ENCODE data around the gene SS18.

SS18 gene

DNA sequence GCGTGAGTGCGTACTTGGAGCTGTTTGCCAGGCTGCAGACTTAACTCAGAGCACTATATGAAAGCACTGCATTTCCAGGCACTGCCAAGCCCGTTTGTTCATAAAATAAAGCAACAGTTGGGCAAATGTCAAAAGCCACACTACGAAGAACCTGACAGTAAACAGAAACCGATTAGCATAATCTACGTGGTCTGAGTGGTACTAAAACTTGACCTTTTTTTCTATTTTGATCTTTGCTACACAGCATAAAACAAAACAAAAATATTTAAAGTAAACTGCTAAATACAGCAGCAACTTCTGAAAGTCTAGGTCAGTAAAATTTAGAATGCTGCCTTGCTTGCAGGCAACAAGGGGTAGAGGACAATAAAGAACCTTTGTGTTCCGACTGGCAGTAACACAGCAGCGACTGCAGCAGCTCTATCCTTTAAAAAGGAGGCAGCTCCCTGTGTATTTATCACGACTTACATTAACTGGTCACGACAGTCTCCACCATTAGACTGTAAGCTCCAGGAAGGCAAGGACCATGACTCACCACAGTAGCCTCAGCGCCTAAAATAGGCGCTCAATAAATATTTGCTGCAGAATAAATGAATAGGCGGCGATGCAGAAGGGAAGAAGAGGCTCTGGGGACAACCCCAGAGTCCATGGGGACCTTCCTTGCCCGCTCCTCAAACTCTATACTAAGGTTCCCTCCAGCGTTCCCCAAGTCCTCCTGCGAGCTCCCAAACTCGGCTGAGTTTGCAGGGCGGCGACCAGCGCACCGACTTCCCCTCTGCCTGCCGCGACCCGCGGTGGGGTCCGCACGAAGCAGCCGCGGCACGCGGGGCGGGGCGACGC lies 902 bp downstream of the SS18 start:
- DNase-seq (ENCODE audit: low read depth): peak; percentile 16
- TF ChIP-seq, protein P1, sequence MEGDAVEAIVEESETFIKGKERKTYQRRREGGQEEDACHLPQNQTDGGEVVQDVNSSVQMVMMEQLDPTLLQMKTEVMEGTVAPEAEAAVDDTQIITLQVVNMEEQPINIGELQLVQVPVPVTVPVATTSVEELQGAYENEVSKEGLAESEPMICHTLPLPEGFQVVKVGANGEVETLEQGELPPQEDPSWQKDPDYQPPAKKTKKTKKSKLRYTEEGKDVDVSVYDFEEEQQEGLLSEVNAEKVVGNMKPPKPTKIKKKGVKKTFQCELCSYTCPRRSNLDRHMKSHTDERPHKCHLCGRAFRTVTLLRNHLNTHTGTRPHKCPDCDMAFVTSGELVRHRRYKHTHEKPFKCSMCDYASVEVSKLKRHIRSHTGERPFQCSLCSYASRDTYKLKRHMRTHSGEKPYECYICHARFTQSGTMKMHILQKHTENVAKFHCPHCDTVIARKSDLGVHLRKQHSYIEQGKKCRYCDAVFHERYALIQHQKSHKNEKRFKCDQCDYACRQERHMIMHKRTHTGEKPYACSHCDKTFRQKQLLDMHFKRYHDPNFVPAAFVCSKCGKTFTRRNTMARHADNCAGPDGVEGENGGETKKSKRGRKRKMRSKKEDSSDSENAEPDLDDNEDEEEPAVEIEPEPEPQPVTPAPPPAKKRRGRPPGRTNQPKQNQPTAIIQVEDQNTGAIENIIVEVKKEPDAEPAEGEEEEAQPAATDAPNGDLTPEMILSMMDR (IDR thresholded peaks at IDR 0.05; ENCODE audit: low read depth, low read length, missing control alignments): no peak
- peak overlapping the region; percentile 98 for H3K4me3 ChIP-seq (ENCODE audit: low read depth, low read length)

DNA sequence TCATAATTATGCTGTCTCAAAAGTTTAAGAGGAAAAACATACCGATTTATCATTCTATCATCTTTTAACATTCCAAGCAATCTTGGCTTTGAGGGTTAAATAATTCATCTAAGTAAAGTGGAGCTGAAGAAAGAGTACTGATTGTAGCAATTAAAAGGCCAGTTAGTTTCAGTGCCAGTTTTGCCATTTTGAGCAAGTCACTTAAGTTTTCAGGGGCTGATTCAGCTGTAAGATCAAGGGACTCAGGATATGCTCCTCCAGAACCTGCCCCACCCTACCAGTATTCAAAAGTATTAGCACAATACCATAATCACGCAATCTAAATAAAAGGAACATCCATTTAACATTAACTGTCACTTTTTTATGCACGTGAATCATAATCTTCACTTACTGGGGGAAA lies 1.9 kb downstream of the SS18 start:
- TF ChIP-seq, protein P1 (IDR thresholded peaks at IDR 0.05; ENCODE audit: low read depth, low read length, missing control alignments): no peak
- no peak for DNase-seq (ENCODE audit: low read depth)
- peak overlapping the region; percentile 98 for H3K4me3 ChIP-seq (ENCODE audit: low read depth, low read length)

DNA sequence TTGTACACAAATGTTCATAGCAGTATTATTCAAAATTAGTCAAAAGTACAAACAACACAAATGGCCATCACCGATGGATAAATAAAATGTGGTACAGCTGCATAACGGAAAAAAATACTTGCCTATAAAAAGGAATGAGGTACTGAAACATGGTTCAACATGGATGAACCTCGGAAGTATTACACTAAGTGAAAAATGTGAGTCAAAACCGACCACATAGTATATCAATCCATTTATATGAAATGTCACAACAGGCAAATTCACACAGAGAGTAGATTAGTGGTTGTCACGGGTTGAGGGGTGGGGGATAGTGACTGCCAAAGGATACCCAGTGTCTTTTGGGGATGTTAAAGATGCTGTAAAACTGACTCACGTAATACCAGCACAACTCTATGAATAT lies 3.5 kb downstream of the SS18 start:
- no peak overlapping the region; the same call in 1 of the 2 replicates for H3K4me3 ChIP-seq (ENCODE audit: low read depth, low read length)
- TF ChIP-seq, protein P1 (IDR thresholded peaks at IDR 0.05; ENCODE audit: low read depth, low read length, missing control alignments): no peak
- DNase-seq (ENCODE audit: low read depth): no peak

DNA sequence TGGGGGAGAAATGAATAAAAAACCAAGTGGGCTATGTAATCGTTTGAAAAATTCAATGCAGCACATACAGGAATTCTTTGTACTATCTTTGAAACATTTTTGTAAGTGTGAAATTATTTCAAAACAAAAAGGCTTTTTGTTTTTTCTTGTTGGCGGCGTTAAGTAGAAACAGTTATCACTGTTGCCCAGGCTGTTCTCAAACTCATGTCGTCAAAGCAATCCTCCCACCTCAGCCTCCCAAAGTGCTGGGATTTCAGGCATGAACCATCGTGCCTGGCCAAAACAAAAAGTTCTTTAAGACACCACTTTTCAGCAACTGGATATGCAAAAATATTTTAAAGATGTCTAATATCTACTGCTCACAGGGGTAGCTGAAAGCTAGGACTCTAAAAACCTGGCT lies 5.4 kb downstream of the SS18 start:
- TF ChIP-seq, protein P1 (IDR thresholded peaks at IDR 0.05; ENCODE audit: low read depth, low read length, missing control alignments): no peak
- no peak for DNase-seq (ENCODE audit: low read depth)
- no peak overlapping the region for H3K4me3 ChIP-seq (ENCODE audit: low read depth, low read length)

DNA sequence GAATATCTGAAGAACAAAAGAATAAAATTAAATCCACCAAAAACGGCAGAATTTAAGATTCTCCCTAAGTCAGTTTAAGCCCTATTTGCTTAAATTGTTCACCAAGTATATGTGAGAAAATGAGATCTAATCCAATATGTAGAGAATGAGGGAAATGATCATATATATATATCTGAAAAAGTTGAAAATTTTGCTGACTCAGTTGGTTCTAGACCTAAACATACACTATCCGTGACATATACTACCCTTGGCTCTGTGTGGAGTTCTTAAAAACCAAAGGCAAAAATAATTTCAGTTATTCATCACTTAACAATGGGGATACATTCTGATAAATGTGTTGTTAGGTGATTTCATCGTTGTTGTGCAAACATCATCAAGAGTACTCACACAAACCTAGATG lies 7.3 kb downstream of the SS18 start:
- TF ChIP-seq, protein P1 (IDR thresholded peaks at IDR 0.05; ENCODE audit: low read depth, low read length, missing control alignments): no peak
- DNase-seq (ENCODE audit: low read depth): no peak
- no peak overlapping the region for H3K4me3 ChIP-seq (ENCODE audit: low read depth, low read length)

DNA sequence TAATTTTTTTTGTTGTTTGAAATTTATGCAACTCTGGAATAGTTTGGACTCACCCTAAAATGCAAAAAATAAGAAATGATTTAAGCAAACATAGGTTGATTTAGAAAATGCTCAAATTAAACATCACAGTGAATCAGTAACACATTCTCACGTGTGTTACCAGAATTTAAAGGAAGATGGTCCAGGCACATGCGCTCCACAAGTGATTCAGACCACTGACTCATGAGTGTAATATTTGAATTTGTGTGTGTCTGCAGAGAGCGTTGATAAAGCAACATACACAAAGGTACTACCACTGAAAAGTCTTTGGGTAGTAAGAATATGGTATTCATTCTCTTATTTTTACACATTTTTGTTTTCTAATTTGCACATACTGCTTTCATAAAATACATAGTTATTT lies 7.9 kb downstream of the SS18 start:
- TF ChIP-seq, protein P1 (IDR thresholded peaks at IDR 0.05; ENCODE audit: low read depth, low read length, missing control alignments): no peak
- DNase-seq (ENCODE audit: low read depth): no peak
- no peak overlapping the region for H3K4me3 ChIP-seq (ENCODE audit: low read depth, low read length)

DNA sequence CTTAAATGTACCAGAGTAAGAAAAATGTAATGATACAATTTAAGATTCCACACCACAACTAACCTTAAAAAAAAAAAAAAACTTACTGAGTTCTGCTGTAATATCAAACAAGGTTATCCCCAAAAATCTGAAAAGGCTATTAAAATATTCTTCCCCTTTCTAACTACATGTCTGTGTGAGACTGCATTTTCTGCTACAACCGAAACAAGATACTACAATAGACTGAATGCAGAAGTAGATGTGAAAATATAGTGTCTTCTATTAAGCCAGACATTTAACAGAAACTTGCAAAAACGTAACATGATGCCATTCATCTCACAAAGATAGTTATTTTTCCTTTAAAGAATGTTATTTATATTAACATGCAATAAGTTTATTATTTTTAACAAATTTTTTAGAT lies 16.2 kb downstream of the SS18 start:
- no peak overlapping the region for H3K4me3 ChIP-seq (ENCODE audit: low read depth, low read length)
- TF ChIP-seq, protein P1 (IDR thresholded peaks at IDR 0.05; ENCODE audit: low read depth, low read length, missing control alignments): no peak
- no peak for DNase-seq (ENCODE audit: low read depth)
